Muscle layer of colon (tissue), 2 donors: Measurements from ENCODE around the gene PPIL1.

Experiments used
- H3K27ac ChIP-seq: one replicate; pipeline ENCODE4 v1.7.0; 2013; ENCODE audit warnings: low read depth, mild to moderate bottlenecking, low read length, moderate library complexity
- H3K27me3 ChIP-seq, 2 donors: one replicate each; pipeline ENCODE4 v1.7.0; 2013; ENCODE audit warnings: low read length in 2 of 2, mild to moderate bottlenecking in 2 of 2; ENCODE audit not compliant: insufficient read depth in 2 of 2, control insufficient read depth in 1 of 2
- H3K36me3 ChIP-seq: one replicate; pipeline ENCODE4 v1.7.0; 2013; ENCODE audit warnings: mild to moderate bottlenecking, low read length; ENCODE audit not compliant: insufficient read depth
- H3K4me1 ChIP-seq: one replicate; pipeline ENCODE4 v1.7.0; 2013; ENCODE audit warnings: mild to moderate bottlenecking, low read length; ENCODE audit not compliant: insufficient read depth
- H3K4me3 ChIP-seq, 2 donors: one replicate each; pipeline ENCODE4 v1.7.0; 2013; ENCODE audit warnings: low read length in 2 of 2, low read depth in 1 of 2, mild to moderate bottlenecking in 1 of 2, moderate library complexity in 1 of 2
- H3K9ac ChIP-seq: one replicate; pipeline ENCODE4 v1.7.0; 2013; ENCODE audit warnings: low read length
- H3K9me3 ChIP-seq: one replicate; pipeline ENCODE4 v1.7.0; 2013; ENCODE audit warnings: mild to moderate bottlenecking, low read length
- donor health status: abdominal sarcoma.
- donor health status: Adenocarcinoma of cecum.

PPIL1 gene

GRCh38 chr6:36827261-36828079, 47.1 kb downstream of the PPIL1 start:
- no peak overlapping the region for H3K4me3 ChIP-seq
- H3K4me1 ChIP-seq: peaks cover 11% of the 10 kb centered on the region
- no peaks in the 10 kb centered on the region for H3K27me3 ChIP-seq
- no peak overlapping the region for H3K9ac ChIP-seq
- H3K36me3 ChIP-seq: no peaks in the 10 kb centered on the region
- H3K27ac ChIP-seq: no peak overlapping the region
- H3K9me3 ChIP-seq: no peaks in the 10 kb centered on the region

- Histone ChIP-seq H3K27ac (no peak overlapping the region), H3K4me3 (no peak overlapping the region), H3K4me1 (peaks cover 11% of the 10 kb centered on the region), H3K9me3 (no peaks in the 10 kb centered on the region), H3K36me3 (no peaks in the 10 kb centered on the region), H3K9ac (no peak overlapping the region), H3K27me3 (no peaks in the 10 kb centered on the region)
Measured at GRCh38 chr6:36826520-36827227, 47.9 kb downstream of the PPIL1 start.

- no peak overlapping the region for H3K27ac ChIP-seq
Measured at GRCh38 chr6:36825994-36826393, 48.6 kb downstream of the PPIL1 start.

GRCh38 chr6:36825452-36825851, 49.2 kb downstream of the PPIL1 start:
- Histone ChIP-seq H3K4me1 (peaks cover 8% of the 10 kb centered on the region), H3K9ac (no peak overlapping the region), H3K36me3 (no peaks in the 10 kb centered on the region), H3K9me3 (no peaks in the 10 kb centered on the region), H3K4me3 (no peak overlapping the region), H3K27ac (no peak overlapping the region), H3K27me3 (no peaks in the 10 kb centered on the region)

More at GRCh38 chr6:36825994-36826393, 48.6 kb downstream of the PPIL1 start:
- Histone ChIP-seq H3K9me3 (no peaks in the 10 kb centered on the region), H3K4me1 (peaks cover 11% of the 10 kb centered on the region), H3K27me3 (no peaks in the 10 kb centered on the region), H3K36me3 (no peaks in the 10 kb centered on the region), H3K4me3 (no peak overlapping the region), H3K9ac (no peak overlapping the region)

- Histone ChIP-seq H3K4me1 (no peaks in the 10 kb centered on the region), H3K9ac (no peak overlapping the region), H3K4me3 (no peak overlapping the region), H3K9me3 (no peaks in the 10 kb centered on the region), H3K27ac (no peak overlapping the region), H3K27me3 (no peaks in the 10 kb centered on the region), H3K36me3 (no peaks in the 10 kb centered on the region)
Measured at GRCh38 chr6:36824253-36824652, 50.4 kb downstream of the PPIL1 start.

- Histone ChIP-seq H3K9me3 (no peaks in the 10 kb centered on the region), H3K27me3 (no peaks in the 10 kb centered on the region), H3K36me3 (no peaks in the 10 kb centered on the region), H3K27ac (no peak overlapping the region), H3K9ac (no peak overlapping the region), H3K4me1 (no peaks in the 10 kb centered on the region), H3K4me3 (no peak overlapping the region)
Measured at GRCh38 chr6:36823421-36824096, 51.0 kb downstream of the PPIL1 start.

- no peak overlapping the region for H3K4me3 ChIP-seq
- no peaks in the 10 kb centered on the region for H3K27me3 ChIP-seq
- H3K9ac ChIP-seq: no peak overlapping the region
- no peak overlapping the region for H3K27ac ChIP-seq
- H3K36me3 ChIP-seq: no peaks in the 10 kb centered on the region
- no peaks in the 10 kb centered on the region for H3K4me1 ChIP-seq
- no peaks in the 10 kb centered on the region for H3K9me3 ChIP-seq
Measured at GRCh38 chr6:36822506-36823269, 51.9 kb downstream of the PPIL1 start.

GRCh38 chr6:36821581-36822335, 52.8 kb downstream of the PPIL1 start:
- no peak overlapping the region for H3K4me3 ChIP-seq

GRCh38 chr6:36820700-36821580, 53.7 kb downstream of the PPIL1 start:
- Histone ChIP-seq H3K36me3 (no peaks in the 10 kb centered on the region), H3K27me3 (no peaks in the 10 kb centered on the region), H3K27ac (no peak overlapping the region), H3K9ac (no peak overlapping the region), H3K4me1 (no peaks in the 10 kb centered on the region), H3K9me3 (no peaks in the 10 kb centered on the region), H3K4me3 (no peak overlapping the region)

More at GRCh38 chr6:36821581-36822335, 52.8 kb downstream of the PPIL1 start:
- Histone ChIP-seq H3K36me3 (no peaks in the 10 kb centered on the region), H3K9ac (no peak overlapping the region), H3K9me3 (no peaks in the 10 kb centered on the region), H3K4me1 (no peaks in the 10 kb centered on the region), H3K27ac (no peak overlapping the region), H3K27me3 (no peaks in the 10 kb centered on the region)

- Histone ChIP-seq H3K4me1 (no peaks in the 10 kb centered on the region), H3K4me3 (no peak overlapping the region), H3K27ac (no peak overlapping the region)
Measured at GRCh38 chr6:36818756-36819155, 55.8 kb downstream of the PPIL1 start.

More at GRCh38 chr6:36818756-36819155, 55.8 kb downstream of the PPIL1 start:
- Histone ChIP-seq H3K9ac (no peak overlapping the region), H3K9me3 (no peaks in the 10 kb centered on the region), H3K27me3 (no peaks in the 10 kb centered on the region), H3K36me3 (no peaks in the 10 kb centered on the region)
